A549 (cell line): ENCODE data around the gene TREM2. TPM values are rescaled to one million over a fixed set of nuclear protein-coding genes. Genes with fewer than 3 reads are reported as not detected.

Experiments
- ATAC-seq, 2 experiments: fragments of 200-7000 bp in 1 of 2; fragments of >200 bp in 1 of 2; cut with Nextera tagmentation in 1 of 2; cut with Tn5 transposase in 1 of 2; 3 replicates each; pipeline versions ENCODE4 v1.8.0 to v1.9.1; 2018 to 2020; ENCODE audit warnings: mild to moderate bottlenecking in 1 of 2, moderate library complexity in 1 of 2
- CTCF ChIA-PET: fragments of 300-600 bp; sonication (Branson Sonifier 250); formaldehyde crosslinking; extraction: SDS; loops from one replicate; lab custom pipeline; 2021; ENCODE audit warnings: antibody characterized with exemption, inconsistent platforms; lab: Yijun Ruan, JAX
- POLR2A ChIA-PET: fragments of 350-600 bp; formaldehyde crosslinking; extraction: SDS; loops from one replicate; lab custom pipeline; 2021; ENCODE audit warnings: antibody characterized with exemption, inconsistent platforms; lab: Yijun Ruan, JAX
- DNase-seq, 2 experiments: peaks; one replicate each; pipeline versions ENCODE4 v3.0.0 to v3.0.0-alpha.2; 2011 to 2016; ENCODE audit warnings: low read depth in 1 of 2, low spot score in 1 of 2
- FAIRE-seq: peaks from 2 replicates; lab custom pipeline; 2011; peaks lifted over from hg19 to GRCh38; lab: Jason Lieb, UNC
- H3K27ac ChIP-seq, 2 experiments: fragments of >200 bp; sonication (Bioruptor Twin); formaldehyde crosslinking; 3 replicates each; pipeline ENCODE4 v1.5.1; 2016 to 2017
- H3K4me1 ChIP-seq: fragments of >200 bp; sonication (Bioruptor Twin); formaldehyde crosslinking; 3 replicates; pipeline ENCODE4 v1.6.1; 2016
- H3K4me2 ChIP-seq: fragments of >200 bp; sonication (Bioruptor Twin); formaldehyde crosslinking; 3 replicates; pipeline ENCODE4 v1.6.1; 2016
- H3K4me3 ChIP-seq: fragments of >200 bp; sonication (Bioruptor Twin); formaldehyde crosslinking; 3 replicates; pipeline ENCODE4 v1.5.1; 2016
- H3K9me3 ChIP-seq: fragments of >200 bp; sonication (Bioruptor Twin); formaldehyde crosslinking; 3 replicates; pipeline ENCODE4 v1.6.1; 2016
- CHD2 ChIP-seq: fragments of 150-350 bp; IDR thresholded peaks from 2 replicates; pipeline ENCODE4 v1.6.1; 2014; ENCODE audit warnings: low read length; ENCODE audit not compliant: partially characterized antibody
- EHMT2 ChIP-seq: fragments of 200-600 bp; sonication (generic); IDR thresholded peaks from 2 replicates; pipeline ENCODE4 v1.6.1; 2016; ENCODE audit warnings: antibody characterized with exemption, low read depth, mild to moderate bottlenecking, moderate library complexity
- FOSB ChIP-seq: fragments of 250-450 bp; sonication (Bioruptor Pico); IDR thresholded peaks from 2 replicates; pipeline ENCODE4 v1.5.0; 2020; ENCODE audit warnings: mild to moderate bottlenecking, moderate library complexity
- GATA3 ChIP-seq: IDR thresholded peaks from 2 replicates; pipeline ENCODE4 v1.6.1; 2012; ENCODE audit warnings: borderline replicate concordance
- HMGXB4 ChIP-seq: fragments of 250-450 bp; sonication (Bioruptor Pico); IDR thresholded peaks from 2 replicates; pipeline ENCODE4 v1.5.0; 2021; ENCODE audit warnings: mild to moderate bottlenecking, moderate library complexity, borderline replicate concordance
- HOXA7 ChIP-seq: fragments of 250-450 bp; sonication (Bioruptor Pico); IDR thresholded peaks from 2 replicates; pipeline ENCODE4 v1.5.0; 2020; ENCODE audit warnings: mild to moderate bottlenecking, moderate library complexity
- HOXB13 ChIP-seq: fragments of 250-450 bp; sonication (Bioruptor Pico); IDR thresholded peaks from 2 replicates; pipeline ENCODE4 v1.5.0; 2020; ENCODE audit warnings: low read depth, mild to moderate bottlenecking, moderate library complexity
- NR3C1 ChIP-seq: fragments of >200 bp; sonication (Bioruptor Twin); formaldehyde crosslinking; IDR thresholded peaks from 3 replicates; pipeline ENCODE4 v1.6.1; 2017
- POLR2AphosphoS2 ChIP-seq: conservative IDR thresholded peaks from 2 replicates; pipeline ENCODE4 v1.6.1; 2012; ENCODE audit warnings: low read length, improper control_type of control experiment, inconsistent platforms
- RAD21 ChIP-seq, 2 experiments: fragments of >200 bp in 1 of 2; sonication (Bioruptor Twin) in 1 of 2; formaldehyde crosslinking in 1 of 2; IDR thresholded peaks in 1 of 2; conservative IDR thresholded peaks in 1 of 2; 2 replicates in 1 of 2; 3 replicates in 1 of 2; pipeline ENCODE4 v1.6.1; 2012 to 2018; ENCODE audit warnings: inconsistent platforms in 1 of 2
- RCOR1 ChIP-seq: fragments of 150-350 bp; IDR thresholded peaks from 2 replicates; pipeline ENCODE4 v1.6.1; 2014; ENCODE audit warnings: antibody characterized with exemption, low read length, low read depth
- RFX5 ChIP-seq: fragments of 450-650 bp; IDR thresholded peaks from 2 replicates; pipeline ENCODE4 v1.7.1; 2014; ENCODE audit warnings: antibody characterized with exemption, mild to moderate bottlenecking, moderate library complexity
- ZFP36 ChIP-seq: fragments of 450-650 bp; IDR thresholded peaks from 2 replicates; pipeline ENCODE4 v1.6.1; 2014; ENCODE audit warnings: borderline replicate concordance; ENCODE audit not compliant: partially characterized antibody
- ZNF302 ChIP-seq: fragments of 250-450 bp; sonication (Bioruptor Pico); IDR thresholded peaks from 2 replicates; pipeline ENCODE4 v1.9.0; 2021; ENCODE audit warnings: inconsistent platforms, mild to moderate bottlenecking, moderate library complexity
- WGBS: methylation state at CpG from one replicate; pipeline ENCODE4 v1.1.6; 2017; ENCODE audit errors: missing lambda C conversion rate; 5-methylcytosine and 5-hydroxymethylcytosine counted together
- polyA plus RNA-seq, 4 experiments: library from polyadenylated mRNA; depleted of rRNA in 3 of 4; stranded (reverse); fragments of >200 nt; fragmentation: RNase III in 1 of 4; extraction: RNeasy Plus Mini Kit Qiagen cat#74134 plus additional on column Dnase treatment in 1 of 4; gene quantifications; 2 replicates in 3 of 4; 3 replicates in 1 of 4; pipeline ENCODE4 v1.2.3, GENCODE V29; 2011 to 2017
- TF ChIP-seq, protein P1 (sequence below): IDR thresholded peaks from 2 replicates; pipeline ENCODE4 v1.6.1; 2012
- TF ChIP-seq, protein P2 (sequence below): fragments of >200 bp; sonication (Bioruptor Twin); formaldehyde crosslinking; IDR thresholded peaks from 3 replicates; pipeline ENCODE4 v1.6.1; 2016

Gene TREM2
- polyA plus RNA-seq, 2 of the 4 experiments (the other 2 are of a cell fraction): not detected

DNA sequence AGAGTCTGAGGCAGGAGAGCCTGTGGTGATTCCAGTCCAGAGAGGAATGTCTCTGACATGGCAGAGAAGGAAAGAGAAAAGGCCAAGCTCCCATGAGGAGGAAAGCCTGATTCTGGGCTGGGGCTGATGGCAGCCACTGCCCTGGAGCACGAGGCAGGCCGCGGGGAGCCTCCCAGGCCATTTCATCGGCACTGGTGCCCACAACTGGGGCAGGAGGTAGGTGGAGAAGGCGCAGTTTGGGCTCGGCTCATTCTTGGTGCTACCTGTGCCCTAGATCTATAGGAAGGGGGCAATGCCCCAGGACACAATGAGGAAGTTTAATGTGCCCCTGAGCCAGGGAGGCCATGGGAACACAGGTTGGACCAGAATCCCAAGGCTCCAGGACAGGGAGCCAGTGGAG, 6.1 kb downstream of the TREM2 start:
- POLR2A ChIA-PET: no interaction called here
- TF ChIP-seq HMGXB4 (CRISPR knock-in tag) (no peak), ZNF302 (CRISPR knock-in tag) (no peak), GATA3 (no peak), EHMT2 (no peak), HOXA7 (CRISPR knock-in tag) (no peak), RFX5 (no peak), RCOR1 (no peak), FOSB (CRISPR knock-in tag) (no peak), ZFP36 (no peak), CHD2 (no peak), NR3C1 (no peak), POLR2AphosphoS2 (no peak)
- TF ChIP-seq, protein P1, sequence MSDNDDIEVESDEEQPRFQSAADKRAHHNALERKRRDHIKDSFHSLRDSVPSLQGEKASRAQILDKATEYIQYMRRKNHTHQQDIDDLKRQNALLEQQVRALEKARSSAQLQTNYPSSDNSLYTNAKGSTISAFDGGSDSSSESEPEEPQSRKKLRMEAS: no peak
- Histone ChIP-seq H3K4me3 (no peak overlapping the region), H3K4me2 (no peak overlapping the region), H3K4me1 (no peaks in the 10 kb centered on the region), H3K9me3 (no peaks in the 10 kb centered on the region), H3K27ac (no peak overlapping the region)
- ATAC-seq (no peak), DNase-seq (no peak), FAIRE-seq (no peak)
- 44% methylated on average over 6 of the region's 6 CpGs for WGBS
- CTCF ChIA-PET: no interaction called here

DNA sequence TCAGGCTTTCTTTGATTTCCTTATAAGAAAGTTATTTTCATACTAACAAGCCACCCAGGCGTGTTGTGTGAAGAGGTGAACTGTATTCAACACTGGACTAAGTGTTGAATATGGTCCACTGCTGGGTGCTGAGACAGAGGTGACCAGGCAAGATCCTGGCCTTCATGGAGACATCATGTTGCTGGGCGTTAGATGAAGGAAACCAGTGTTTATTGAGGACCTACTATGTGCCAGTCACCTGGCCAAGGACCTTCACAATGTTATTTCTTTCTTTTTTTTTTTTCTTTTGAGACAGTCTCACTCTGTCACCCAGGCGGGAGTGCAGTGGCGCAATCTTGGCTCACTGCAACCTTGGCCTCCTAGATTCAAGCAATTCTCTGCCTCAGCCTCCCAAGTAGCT, 6.9 kb downstream of the TREM2 start:
- ChIA-PET POLR2A (no interaction called here), CTCF (no interaction called here)
- Histone ChIP-seq H3K4me1 (no peaks in the 10 kb centered on the region), H3K4me2 (no peak overlapping the region), H3K9me3 (no peaks in the 10 kb centered on the region), H3K4me3 (no peak overlapping the region), H3K27ac (no peak overlapping the region)
- FAIRE-seq: no peak
- DNase-seq: no peak
- WGBS: 56% methylated on average over 4 of the region's 4 CpGs
- no peak for ATAC-seq
- TF ChIP-seq HOXB13 (CRISPR knock-in tag) (no peak), RAD21 (conservative IDR thresholded peaks at IDR 0.05 in 1 of 2, IDR thresholded peaks at IDR 0.05 in 1 of 2) (no peak), FOSB (CRISPR knock-in tag) (no peak)
- TF ChIP-seq, all 56 proteins: peak for 0

DNA sequence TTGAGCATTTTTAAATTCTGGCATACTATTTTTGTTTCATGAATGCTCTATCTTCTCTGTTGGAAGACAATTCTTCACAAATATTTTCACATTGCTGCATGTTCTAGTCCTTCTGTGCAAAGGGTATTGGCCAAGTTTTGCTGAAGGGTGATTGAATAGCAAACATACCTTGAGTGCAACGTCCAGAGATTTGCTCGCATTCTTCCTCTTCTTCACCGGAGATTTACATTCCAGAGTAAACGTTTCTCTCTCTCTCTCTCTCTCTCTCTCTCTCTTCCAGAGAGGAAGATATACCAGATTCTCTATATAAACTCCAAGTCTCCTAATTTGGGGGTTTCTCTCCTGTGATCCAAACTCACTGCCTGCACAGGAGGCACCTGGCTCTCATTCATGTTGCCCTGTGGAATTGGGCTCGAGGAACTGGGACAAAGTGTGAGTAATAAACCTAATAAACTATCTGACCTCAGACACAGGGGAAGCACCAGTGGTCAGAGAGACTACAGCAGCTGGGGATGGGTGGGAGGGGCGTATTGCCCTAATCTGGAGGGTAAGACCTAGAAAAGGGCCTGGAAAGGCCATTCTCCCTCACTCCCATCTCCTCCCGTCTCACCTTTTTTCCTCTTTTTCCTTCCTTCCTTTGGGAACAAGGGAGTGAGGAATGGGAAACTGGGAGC, 7.6 kb downstream of the TREM2 start:
- DNase-seq (no peak), FAIRE-seq (no peak), ATAC-seq (no peak)
- Histone ChIP-seq H3K4me1 (no peaks in the 10 kb centered on the region), H3K4me3 (no peak overlapping the region), H3K9me3 (no peaks in the 10 kb centered on the region), H3K27ac (no peak overlapping the region), H3K4me2 (no peak overlapping the region)
- TF ChIP-seq, protein P2, sequence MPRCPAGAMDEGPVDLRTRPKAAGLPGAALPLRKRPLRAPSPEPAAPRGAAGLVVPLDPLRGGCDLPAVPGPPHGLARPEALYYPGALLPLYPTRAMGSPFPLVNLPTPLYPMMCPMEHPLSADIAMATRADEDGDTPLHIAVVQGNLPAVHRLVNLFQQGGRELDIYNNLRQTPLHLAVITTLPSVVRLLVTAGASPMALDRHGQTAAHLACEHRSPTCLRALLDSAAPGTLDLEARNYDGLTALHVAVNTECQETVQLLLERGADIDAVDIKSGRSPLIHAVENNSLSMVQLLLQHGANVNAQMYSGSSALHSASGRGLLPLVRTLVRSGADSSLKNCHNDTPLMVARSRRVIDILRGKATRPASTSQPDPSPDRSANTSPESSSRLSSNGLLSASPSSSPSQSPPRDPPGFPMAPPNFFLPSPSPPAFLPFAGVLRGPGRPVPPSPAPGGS: no peak
- TF ChIP-seq HOXB13 (CRISPR knock-in tag): no peak
- ChIA-PET CTCF (no interaction called here), POLR2A (no interaction called here)
- 38% methylated on average over 7 of the region's 7 CpGs for WGBS
